HG03175 (cell line): ENCODE measurements around the gene HIF3A.
"Not testable (repeated sequence)": the region's sequence is repeated elsewhere in the genome, so short reads cannot be mapped to it uniquely, and the experiment has no call there.

Source experiments
- ATAC-seq: cut with Tn5 transposase; IDR thresholded peaks from one replicate; pipeline ENCODE4 v1.9.1; 2021; ENCODE audit warnings: mild to moderate bottlenecking, moderate library complexity; ENCODE audit not compliant: unreplicated experiment

The HIF3A gene

DNA sequence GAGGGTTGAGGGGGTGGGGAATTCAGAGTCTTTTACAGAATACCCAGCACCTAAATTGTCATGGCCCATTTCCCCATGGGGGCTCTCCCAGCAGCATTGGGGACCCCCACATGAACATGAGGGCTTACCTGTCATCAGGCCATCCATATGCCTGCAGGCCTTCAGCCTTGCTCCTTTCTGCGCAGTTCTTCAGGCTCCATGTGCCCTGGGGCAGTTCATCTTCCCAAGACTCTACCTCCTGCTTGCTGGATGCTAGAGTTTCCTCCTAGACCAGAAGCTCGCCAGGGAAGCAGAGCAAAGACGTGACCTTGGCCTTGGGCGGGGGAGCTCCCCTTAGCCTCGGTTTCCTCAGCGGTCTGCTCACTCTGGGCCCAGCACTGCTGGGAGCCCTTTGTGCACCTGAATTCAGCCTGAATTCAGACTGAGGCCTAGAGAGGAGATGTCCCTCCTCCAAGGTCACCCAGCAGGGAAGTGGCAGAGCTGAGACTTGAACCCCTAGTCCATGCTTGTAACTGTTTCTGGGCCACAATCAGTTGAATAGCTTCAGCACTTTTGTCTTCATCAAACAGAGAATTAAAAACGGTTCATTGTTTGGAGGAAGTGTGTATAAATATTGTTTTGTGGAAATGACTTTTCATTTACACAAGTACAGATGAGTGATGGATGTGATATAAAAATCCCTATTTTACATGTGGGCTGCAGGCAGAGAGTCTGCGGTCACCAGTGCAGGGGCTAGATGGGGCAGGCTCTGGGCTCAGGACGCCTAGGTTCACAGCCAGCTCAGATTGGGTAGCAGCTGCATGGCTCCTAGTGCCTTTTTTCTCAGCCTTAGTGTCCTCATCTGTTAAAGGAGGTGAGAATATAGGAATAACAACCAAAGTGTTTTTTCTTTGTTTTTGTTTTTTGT, 59.6 kb downstream of the HIF3A start:
- no peak for ATAC-seq

DNA sequence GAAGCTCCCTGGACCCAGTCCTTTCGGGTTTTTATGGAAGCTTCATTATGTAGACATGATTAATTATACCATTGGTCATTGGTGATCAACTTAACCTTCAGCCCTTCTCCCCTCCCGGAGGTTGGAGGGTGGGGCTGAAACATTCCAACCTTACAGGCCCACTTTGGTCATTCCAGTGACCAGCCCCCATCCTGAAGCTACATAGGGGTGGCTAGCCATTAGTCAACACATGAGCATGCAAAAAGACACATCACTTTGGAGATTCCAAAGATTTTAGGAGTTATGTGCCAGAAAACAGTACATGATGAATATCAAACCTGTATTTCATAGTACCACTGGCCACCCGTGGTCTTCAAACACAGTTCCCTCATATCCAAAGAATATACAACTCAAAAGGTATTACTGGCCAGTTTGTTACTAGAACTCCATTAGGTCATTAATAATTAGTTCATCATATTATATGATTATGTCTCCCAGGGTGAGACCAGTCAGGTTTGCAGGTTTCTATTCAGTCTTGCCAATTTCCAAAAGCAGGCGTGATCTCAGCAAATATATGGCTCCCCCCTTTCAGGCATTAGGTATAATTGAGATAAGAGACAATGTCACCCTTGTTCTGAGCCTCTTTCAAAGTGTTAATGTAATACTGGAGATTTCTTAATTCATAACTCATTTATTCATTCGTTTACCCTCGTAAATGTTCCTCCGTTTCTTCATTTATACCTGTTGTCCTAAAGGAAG, 61.2 kb downstream of the HIF3A start:
- no peak for ATAC-seq

DNA sequence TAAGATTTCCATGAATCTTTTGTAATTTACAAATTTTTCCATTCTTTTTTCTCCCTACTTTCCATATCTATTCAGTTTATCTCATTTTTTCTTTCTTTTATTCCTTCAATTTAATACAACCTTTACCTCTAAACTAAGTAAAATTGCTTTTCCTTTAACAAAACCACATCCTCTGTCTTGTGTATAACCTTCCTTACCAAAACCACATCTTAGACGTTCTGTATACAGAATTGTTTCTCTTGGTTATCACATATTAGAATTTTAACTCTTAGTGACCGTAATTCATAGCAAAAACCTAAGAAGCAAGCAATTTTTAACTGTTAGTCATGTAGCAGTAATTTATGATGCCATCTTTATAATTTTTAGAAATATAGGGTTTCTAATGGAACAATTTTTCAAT, 65.1 kb downstream of the HIF3A start:
- ATAC-seq, result no peak

DNA sequence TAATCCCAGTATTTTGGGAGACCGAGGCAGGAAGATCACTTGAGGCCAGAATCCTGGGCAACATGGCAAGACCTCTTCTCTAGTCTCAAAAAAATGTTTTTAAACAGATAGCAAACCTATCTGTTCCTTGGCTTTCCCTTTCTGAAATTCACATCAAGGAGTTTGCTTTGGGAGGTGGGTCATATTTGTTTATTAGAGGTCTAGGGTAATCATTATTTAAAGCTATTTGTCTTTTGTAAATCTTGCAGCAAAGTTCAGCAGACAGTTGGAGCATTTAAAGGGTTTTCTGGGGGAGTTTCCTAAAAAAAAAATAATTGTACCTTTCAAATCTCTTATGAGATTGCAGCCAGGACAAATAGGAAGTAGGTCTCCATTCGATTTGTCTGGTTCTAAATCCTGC, 67.5 kb downstream of the HIF3A start:
- no peak for ATAC-seq

DNA sequence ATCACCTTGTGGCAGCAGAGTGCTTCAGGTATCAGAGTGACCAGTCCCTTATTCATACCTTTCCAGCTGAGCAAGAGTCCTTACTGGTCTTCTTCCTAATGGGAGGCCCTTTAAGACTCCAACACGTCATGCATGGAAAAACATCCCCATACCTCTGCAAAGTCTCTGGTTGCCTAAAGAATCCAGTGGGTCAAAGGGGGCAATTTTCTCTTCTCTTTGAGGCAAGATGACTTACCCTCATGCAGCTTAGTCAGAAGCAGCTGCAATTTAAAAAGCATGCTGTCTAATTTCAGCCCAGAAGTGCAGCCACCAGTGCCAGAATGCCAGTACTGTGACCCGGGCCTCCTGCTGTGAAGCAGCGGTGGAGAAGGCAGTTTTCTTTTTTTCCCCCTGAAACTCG, 68.7 kb downstream of the HIF3A start:
- no peak for ATAC-seq

DNA sequence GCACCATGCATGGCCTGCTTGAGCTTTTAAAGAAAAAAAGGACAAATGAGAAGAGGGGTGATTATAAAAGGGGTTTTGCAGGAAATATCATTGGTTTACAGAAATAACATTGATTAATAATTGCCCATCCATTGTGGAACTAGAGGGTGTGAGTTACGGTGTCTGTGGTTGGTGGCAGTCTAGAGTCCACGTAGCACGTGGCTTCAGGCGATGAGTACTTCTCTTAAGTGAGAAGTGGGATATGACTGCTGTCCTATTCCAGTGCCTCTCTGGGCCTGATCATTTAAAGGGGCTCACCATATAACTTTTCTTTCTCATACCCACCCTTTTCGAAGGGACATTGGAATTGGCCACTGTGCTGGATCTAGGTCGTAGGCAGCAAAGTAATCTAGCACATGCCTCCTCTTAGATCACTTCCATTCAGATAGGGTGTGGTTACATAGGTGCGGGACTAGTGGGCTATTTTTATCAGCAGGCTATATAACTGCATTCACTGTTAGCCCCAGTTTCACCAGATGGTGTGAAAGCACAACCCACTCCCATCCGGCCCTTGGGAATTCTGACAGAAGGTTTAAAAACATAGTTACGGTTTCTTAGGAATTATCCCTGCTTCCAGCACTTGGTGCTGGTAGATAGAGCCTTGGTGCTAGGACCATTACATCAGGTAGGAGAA, 69.9 kb downstream of the HIF3A start:
- ATAC-seq, result no peak

DNA sequence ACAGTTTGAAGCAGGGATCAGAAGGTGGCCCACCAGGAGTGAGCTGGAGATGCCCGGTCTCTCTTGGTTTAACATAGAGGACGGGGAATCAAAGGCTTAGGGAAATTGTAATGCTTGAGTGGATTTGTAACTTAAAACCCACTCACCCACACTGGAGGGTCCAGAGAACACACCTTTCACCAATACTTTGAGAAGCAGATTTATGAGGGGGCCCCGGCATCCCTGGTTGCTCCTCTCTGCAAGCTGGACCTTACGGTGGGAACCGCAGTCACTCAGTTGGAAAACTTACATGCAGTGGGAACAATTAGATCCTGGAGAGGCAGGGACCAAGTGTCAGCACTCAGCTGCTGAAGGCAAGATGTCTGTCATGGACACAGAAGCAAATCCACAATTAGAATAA, 70.6 kb downstream of the HIF3A start:
- no peak for ATAC-seq

DNA sequence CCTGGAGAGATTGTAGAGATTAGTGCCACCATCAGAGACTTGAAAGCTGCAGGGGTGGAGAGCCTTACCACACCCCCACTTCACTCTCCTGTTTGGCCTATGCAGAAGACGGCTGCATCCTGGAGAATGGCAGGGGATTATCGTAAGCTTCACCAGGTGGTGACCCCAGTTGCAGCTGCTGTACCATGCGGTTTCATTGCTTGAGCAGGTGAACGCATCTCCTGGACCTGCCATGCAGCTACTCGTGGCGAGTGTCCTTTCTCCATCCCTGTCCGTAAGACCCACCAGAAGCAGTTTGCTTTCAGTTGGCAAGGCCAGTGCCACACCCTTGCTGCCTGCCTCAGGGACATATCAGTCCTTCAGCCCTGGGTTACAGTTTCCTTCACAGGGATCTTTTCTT, 71.3 kb downstream of the HIF3A start:
- ATAC-seq, result no peak

DNA sequence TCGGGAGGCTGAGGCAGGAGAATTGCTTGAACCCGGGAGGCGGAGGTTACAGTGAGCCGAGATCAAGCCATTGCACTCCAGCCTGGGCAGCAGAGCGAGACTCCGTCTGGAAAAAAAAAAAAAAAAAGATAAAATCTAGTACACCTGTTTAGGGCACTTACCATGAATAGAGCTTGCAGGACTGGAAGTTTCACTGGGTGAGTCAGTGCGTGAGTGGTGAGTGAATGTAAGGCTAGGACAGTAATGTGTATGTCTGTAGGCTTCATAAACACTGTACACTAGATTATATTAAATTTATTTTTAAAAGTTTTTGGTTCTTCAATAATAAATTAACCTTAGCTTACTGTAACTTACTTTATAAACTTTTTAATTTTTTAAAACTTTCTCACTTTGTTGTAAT, 73.0 kb downstream of the HIF3A start:
- ATAC-seq, result no peak

DNA sequence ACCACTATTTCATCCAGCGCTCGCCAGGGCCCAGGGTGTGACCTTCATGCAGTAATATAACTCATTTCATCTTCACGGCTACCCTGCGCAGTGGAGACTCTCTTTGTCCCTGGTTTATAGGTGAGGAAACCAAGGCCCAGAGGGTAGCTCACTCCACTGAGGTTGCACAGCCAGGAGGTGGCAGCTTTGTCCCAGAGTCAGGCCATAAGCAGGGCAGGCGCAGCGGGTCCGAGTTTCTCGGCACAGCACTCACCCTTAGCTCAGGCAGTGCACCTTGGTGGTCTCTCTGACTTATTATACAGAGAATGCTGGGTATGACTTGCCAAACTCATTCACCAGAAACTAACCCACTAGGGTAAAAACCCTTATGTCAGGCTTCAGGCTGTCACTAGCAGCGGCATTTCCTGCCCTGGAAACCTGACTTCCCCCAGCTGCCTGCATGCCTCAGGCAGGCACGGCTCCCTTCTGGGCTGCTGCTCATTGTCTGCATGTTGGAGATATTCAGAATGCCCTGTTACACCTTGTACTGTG, 74.6 kb downstream of the HIF3A start:
- ATAC-seq, result no peak

DNA sequence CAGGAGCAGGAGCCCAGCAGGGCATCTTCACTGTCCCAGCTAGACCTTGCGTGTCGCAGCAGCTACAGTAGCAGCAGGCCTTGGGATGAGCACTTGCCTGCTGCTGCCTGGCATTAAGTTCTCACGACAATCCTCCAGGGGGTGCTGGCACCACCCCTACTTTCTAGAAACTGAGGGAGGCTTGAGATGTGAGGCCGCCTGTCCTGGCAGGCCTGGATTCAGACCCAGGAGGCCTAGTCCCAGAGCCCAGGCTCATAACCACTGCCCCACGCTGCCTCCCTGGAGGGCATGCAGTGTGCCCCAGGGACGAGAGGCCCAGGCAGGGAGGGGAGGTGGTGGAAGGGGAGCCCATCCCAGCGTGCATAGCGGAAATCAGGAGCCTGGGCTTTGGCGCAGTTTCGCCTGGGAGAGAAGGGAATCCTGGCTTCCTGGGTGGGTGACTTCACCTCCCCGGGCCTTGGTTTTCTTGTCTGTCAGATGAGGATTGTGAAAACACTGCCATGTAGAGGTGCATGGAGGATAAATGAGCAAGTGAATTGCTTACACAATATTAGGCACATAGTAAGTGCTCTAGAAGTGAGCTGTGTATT, 76.2 kb downstream of the HIF3A start:
- no peak for ATAC-seq

DNA sequence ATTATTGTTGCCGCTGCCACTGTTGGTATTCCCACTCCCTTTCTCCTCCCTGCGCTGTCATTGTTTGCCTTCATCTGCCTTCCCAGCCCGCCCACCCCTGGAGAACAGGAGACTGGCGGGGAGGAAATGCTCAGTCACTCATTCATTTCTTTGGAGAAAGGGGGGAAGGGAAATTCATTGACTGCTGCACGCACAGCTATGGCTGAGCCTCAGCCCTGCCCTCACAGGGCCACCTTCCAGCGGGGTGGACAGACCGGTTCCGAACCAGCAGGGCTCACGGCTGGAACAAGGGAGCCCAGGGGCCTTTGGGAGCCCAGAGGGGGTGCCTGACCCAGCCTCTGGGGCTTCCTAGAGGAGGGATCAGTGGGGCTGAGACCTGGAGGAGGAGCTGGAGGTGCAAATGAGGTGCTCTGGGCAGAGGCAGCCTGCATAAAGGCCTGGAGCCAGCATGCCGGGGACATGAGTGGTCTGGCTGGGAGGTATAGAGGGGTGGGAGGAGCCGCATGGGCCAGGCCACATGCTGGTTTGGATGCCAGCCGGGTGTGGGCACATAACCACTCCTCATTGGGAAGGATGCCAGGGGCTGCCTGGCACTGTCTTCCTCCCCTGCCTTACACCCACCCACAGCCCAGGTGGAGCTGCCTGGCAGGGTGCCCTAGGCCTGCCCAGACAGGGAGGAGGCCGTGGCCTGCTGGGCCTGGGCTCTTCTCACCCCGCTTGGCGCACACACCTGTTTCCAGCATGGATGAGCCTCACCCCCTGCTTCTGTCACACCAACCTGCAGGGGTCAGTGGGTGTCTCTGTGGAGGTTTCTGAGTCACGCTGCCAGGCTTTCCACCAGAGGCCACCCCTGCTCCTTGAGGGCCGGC, 76.9 kb downstream of the HIF3A start:
- ATAC-seq, result no peak

DNA sequence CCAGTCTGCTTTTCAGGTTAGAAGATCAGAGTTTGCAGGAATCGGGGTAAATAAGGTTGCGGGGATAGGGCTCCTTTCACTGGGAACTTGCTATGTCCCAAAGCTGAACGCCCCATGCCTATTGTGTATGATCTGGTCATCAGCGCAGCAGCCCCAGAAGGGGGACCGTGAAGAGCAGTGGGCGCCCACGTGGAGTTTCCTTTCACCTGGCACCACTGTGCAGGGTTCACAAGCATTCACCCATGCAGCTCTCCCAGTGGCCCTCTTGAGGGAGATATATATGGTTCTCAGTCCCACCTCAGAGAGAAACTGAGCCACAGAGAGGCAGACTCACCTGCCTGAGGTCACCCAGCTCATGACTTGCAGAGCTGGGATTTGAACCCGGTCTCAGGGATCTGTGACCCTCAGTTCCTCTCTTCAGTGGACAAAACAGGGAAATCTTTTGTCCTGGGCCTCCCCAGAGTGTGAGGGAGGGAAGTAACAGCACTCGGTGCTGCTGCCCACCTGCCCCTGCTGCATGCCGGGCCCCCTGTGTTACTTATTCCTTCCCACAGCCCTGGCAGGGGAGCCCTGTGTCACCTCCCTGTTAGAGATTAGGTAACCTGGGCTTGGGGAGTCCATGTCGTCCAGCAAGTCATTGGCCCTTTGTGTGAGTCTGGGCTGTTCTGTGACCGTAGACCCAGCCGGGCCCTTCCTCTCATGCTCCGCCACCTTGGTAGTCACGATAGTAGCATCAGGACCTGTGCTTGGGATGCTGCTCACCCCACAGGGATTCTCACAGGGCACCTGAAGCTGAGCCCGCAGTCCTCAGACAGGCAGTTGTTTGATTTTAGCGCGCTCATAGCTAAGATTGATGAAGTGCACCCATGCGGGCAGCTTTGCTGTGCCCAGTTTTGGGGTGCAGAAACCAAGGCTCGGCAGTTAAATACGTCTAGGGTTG, 78.0 kb downstream of the HIF3A start:
- ATAC-seq, result no peak

DNA sequence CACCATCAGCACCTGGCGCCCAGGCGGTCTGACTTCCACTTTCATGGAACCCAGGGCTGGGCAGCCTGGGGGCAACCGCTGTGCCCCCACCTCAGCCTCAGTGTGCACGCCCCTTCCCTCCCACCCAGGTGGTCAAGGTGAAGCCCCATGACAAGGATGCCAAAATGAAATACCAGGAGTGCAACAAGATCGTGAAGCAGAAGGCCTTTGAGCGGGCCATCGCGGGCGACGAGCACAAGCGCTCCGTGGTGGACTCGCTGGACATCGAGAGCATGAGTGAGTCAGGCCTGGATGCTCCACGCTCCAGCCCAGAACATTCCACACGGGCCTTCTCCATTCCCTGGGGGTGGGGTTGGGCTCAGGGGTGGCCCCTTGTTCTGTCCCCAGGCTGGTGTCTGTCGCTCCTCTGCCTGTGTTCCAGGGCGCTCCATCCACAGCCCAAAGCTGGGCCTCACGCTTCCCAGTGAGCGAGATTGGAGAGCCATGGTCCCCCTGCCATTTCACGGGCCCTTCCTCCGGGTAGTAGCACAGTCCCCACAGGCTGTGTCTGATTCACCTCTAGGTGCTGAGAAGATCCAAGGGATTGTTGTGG, 78.7 kb downstream of the HIF3A start:
- ATAC-seq, result not testable (repeated sequence)

DNA sequence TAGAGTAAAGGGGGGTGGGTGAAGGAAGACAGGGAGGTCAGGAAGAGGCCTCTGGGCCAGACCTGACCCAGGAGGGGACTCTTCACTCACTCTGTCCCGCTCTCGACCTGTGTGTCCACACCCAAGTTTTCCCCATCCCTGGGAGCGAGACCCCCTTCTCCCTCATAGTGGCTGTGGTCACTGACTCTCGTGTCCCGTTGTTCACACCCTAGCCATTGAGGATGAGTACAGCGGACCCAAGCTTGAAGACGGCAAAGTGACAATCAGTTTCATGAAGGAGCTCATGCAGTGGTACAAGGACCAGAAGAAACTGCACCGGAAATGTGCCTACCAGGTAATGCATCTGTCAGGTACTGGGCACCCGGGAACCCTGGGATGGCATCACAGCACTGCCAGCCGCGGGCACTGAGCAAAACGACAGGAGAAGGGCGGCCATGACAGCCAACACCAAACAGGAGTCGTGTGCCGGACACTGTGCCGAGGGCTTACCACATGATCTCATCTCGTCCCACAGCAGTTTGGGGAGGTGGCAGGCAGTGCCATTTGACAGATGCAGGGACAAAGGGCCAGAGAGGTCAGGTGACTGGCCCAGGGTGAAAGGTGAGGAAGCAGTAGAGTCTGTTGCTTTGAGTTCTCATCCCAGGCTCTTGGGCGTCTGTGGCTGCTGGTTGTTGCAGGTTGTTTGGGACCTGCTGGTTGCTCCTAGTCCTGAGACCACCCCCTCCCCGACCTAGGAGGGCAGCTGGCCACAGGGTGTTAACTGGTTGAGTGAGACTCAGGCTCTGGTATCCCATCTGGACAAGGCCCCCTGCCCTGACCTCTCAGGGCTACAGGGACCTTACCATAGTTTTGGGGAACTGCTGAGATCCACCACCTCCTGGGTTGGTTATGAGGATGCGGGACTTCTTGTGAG, 79.7 kb downstream of the HIF3A start:
- no peak for ATAC-seq

DNA sequence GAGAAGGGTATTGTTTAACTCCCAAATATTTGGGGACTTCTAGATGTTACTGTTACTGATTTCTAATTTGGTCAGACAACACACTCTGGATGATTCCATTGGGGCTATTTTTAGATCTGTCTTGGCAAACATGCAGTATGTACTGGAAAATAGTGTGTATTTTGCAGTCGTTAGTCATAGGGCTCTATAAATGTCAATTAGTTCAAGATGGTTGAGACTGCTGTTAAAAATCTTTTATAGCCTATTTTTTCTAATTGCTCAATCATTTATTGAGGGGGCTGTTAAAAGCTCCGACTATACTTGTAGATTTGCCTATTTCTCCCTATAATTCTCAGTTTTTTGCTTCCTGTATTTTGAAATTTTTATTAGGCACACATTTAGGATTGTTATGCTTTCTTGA, 81.4 kb downstream of the HIF3A start:
- ATAC-seq, result no peak

DNA sequence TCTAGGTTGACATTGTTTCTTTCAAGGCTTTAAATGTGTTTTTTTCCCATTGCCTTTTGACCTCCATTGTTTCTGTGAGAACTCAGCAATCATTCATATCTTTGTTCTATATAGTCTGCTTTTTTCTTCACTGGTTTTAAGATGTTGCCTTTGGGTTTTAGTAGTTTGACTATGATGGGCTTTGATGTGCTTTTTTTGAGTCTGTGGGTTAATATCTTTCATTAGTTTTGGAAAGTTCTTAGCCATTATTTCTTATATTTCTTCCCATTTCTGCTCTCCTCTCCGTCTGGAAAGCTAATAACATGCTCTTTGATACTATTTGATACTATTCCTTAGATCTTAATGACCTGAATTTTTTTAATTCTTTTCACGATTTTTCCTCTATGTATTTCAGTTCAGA, 83.8 kb downstream of the HIF3A start:
- no peak for ATAC-seq

DNA sequence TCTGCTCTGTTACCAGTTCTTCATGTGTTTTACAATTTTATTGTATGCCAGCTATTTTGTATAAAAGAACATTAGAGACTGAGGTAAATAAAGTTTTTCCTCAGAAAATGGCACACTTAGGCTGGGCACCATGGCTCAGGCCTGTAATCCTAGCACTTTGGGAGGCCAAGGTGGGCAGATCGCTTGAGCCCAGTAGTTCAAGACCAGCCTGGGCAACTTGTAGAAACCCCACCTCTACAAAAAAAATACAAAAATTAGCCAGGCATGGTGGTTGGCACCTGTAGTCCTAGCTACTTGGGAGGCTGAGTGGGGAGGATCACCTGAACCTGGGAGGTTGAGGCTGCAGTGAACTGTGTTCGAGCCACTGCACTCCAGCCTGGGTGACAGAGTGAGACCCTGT, 84.5 kb downstream of the HIF3A start:
- ATAC-seq, result no peak
